GM08714 (cell line): ENCODE measurements around the gene CPHXL.

Source experiments
- H3K4me3 ChIP-seq: fragments of 200-500 bp; sonication (Bioruptor generic); 2 replicates; pipeline ENCODE4 v1.5.1; 2014; ENCODE audit warnings: mild to moderate bottlenecking, low read length, inconsistent platforms
- ZNF274 ChIP-seq: IDR thresholded peaks from 2 replicates; pipeline ENCODE4 v1.6.1; 2012; ENCODE audit warnings: mild to moderate bottlenecking, low read depth, low read length

Gene CPHXL

GRCh38 chr16:75733305-75734211 is 7.3 kb upstream of the CPHXL start:
- no peak overlapping the region for H3K4me3 ChIP-seq
- TF ChIP-seq ZNF274 = no peak

- TF ChIP-seq ZNF274 = no peak
- H3K4me3 ChIP-seq = no peak overlapping the region
These were observed 6.6 kb upstream of the CPHXL start for GRCh38 chr16:75732871-75733270.

- no peak for TF ChIP-seq ZNF274
- H3K4me3 ChIP-seq = no peak overlapping the region
These were observed 931 bp upstream of the CPHXL start for GRCh38 chr16:75727221-75727620.

GRCh38 chr16:75718452-75718851 is 7.8 kb downstream of the CPHXL start:
- no peak for TF ChIP-seq ZNF274

GRCh38 chr16:75714661-75715060 is 11.6 kb downstream of the CPHXL start:
- no peak overlapping the region for H3K4me3 ChIP-seq
- TF ChIP-seq ZNF274 = no peak

More at GRCh38 chr16:75718452-75718851, 7.8 kb downstream of the CPHXL start:
- no peak overlapping the region for H3K4me3 ChIP-seq

- no peak overlapping the region for H3K4me3 ChIP-seq
- no peak for TF ChIP-seq ZNF274
These were observed 15.9 kb downstream of the CPHXL start for GRCh38 chr16:75710344-75710743.

GRCh38 chr16:75703306-75703705 is 23.0 kb downstream of the CPHXL start:
- TF ChIP-seq ZNF274 = no peak
- no peak overlapping the region for H3K4me3 ChIP-seq

- no peak for TF ChIP-seq ZNF274
- no peak overlapping the region for H3K4me3 ChIP-seq
These were observed 24.0 kb downstream of the CPHXL start for GRCh38 chr16:75702242-75702641.

- no peak within 1 kb of the TSS for H3K4me3 ChIP-seq
- TF ChIP-seq ZNF274 = no peak
These were observed 24.9 kb downstream of the CPHXL start, which contains the start of gene DUXB for GRCh38 chr16:75701361-75701760. TSS of gene DUXB (minus strand) at chr16:75701461. CDS start at chr16:75701418, 43 bp downstream.

- no peak for TF ChIP-seq ZNF274
- H3K4me3 ChIP-seq = no peak overlapping the region
These were observed 28.7 kb downstream of the CPHXL start for GRCh38 chr16:75697571-75697970.

- no peak overlapping the region for H3K4me3 ChIP-seq
- TF ChIP-seq ZNF274 = no peak
These were observed 30.6 kb downstream of the CPHXL start for GRCh38 chr16:75695708-75696107.

GRCh38 chr16:75687361-75687760 is 38.9 kb downstream of the CPHXL start:
- no peak for TF ChIP-seq ZNF274

GRCh38 chr16:75682308-75682707 is 44.0 kb downstream of the CPHXL start:
- no peak for TF ChIP-seq ZNF274
- no peak overlapping the region for H3K4me3 ChIP-seq

More at GRCh38 chr16:75687361-75687760, 38.9 kb downstream of the CPHXL start:
- H3K4me3 ChIP-seq = no peak overlapping the region

GRCh38 chr16:75679366-75679765 is 46.9 kb downstream of the CPHXL start:
- H3K4me3 ChIP-seq = no peak overlapping the region
- no peak for TF ChIP-seq ZNF274

GRCh38 chr16:75676909-75677308 is 49.4 kb downstream of the CPHXL start, which contains the start of gene CPHXL2:
TSS of gene CPHXL2 (minus strand) at chr16:75677009. CDS start at chr16:75676999, 10 bp downstream.
- H3K4me3 ChIP-seq = no peak within 1 kb of the TSS
- TF ChIP-seq ZNF274 = no peak
